DMS 273 (cell line): ENCODE measurements around the gene CILP2.
A peak's percentile ranks its signal among the peaks of the same experiment; 100 is the strongest.

Experiments used
- DNase-seq: peaks from one replicate; lab custom pipeline; 2025; ENCODE audit not compliant: unreplicated experiment; lab: John Stamatoyannopoulos, UW

Gene CILP2

GRCh38 chr19:19528721-19529490, 9.2 kb upstream of the CILP2 start, which contains the start of gene YJEFN3:
Gene YJEFN3 (plus strand): TSS chr19:19528911. CDS start chr19:19528933, 22 bp downstream.
- DNase-seq = no peak

GRCh38 chr19:19529783-19530422, 8.2 kb upstream of the CILP2 start:
- no peak for DNase-seq

- peak; percentile 45 for DNase-seq
Observed at GRCh38 chr19:19530423-19530804, 7.7 kb upstream of the CILP2 start.

- no peak for DNase-seq
Observed at GRCh38 chr19:19530889-19531288, 7.2 kb upstream of the CILP2 start.

GRCh38 chr19:19531951-19532805, 5.9 kb upstream of the CILP2 start:
- peak; percentile 94 for DNase-seq

GRCh38 chr19:19532806-19533701, 5.0 kb upstream of the CILP2 start:
- peak; percentile 44 for DNase-seq

GRCh38 chr19:19533841-19534240, 4.2 kb upstream of the CILP2 start:
- peak; percentile 37 for DNase-seq

- DNase-seq = no peak
Observed at GRCh38 chr19:19534556-19535265, 3.4 kb upstream of the CILP2 start.

- no peak for DNase-seq
Observed at GRCh38 chr19:19535311-19536191, 2.5 kb upstream of the CILP2 start.

GRCh38 chr19:19537075-19538048, 703 bp upstream of the CILP2 start:
- DNase-seq = peak; percentile 75

- DNase-seq = peak; percentile 48
Observed at GRCh38 chr19:19538785-19539166, 711 bp downstream of the CILP2 start.

- DNase-seq = no peak
Observed at GRCh38 chr19:19539698-19540063, 1.6 kb downstream of the CILP2 start.

- peak; percentile 33 for DNase-seq
Observed at GRCh38 chr19:19540064-19540714, 2.1 kb downstream of the CILP2 start.

GRCh38 chr19:19540715-19541515, 2.9 kb downstream of the CILP2 start:
- peak; percentile 66 for DNase-seq

GRCh38 chr19:19541616-19542015, 3.6 kb downstream of the CILP2 start:
- no peak for DNase-seq

- DNase-seq = no peak
Observed at GRCh38 chr19:19542507-19542906, 4.4 kb downstream of the CILP2 start.

- no peak for DNase-seq
Observed at GRCh38 chr19:19543101-19543500, 5.0 kb downstream of the CILP2 start.
